K562 (cell line): Measurements from ENCODE around the gene MKRN1. TPM values are rescaled to one million over a fixed set of nuclear protein-coding genes. Genes with fewer than 3 reads are reported as not detected.

Experiments
- ATAC-seq: fragments of 200-7000 bp; cut with Tn5 transposase; 3 replicates; pipeline ENCODE4 v1.9.1; 2020; ENCODE audit warnings: moderate library complexity
- BruUV-seq: library from RNA; stranded (reverse); fragments of 400-500 nt; replicated peaks from 2 replicates; lab custom pipeline; 2021; lab: Mats Ljungman, UMichigan
- CTCF ChIA-PET: fragments of 300-600 bp; formaldehyde crosslinking; extraction: SDS; loops from one replicate; lab custom pipeline; 2021; ENCODE audit warnings: low intra/inter-chr PET ratio; lab: Yijun Ruan, JAX
- POLR2A ChIA-PET: fragments of 300-600, 350-650 bp; sonication (Branson Sonifier 250); formaldehyde crosslinking; extraction: SDS; loops from one replicate; lab custom pipeline; 2021; ENCODE audit warnings: antibody characterized with exemption, inconsistent platforms; lab: Yijun Ruan, JAX
- DNase-seq, 4 experiments: peaks; one replicate each; pipeline versions ENCODE4 v3.0.0 to v3.0.0-alpha.2; 2011 to 2018; ENCODE audit warnings: low spot score in 3 of 4, mixed read lengths in 3 of 4; ENCODE audit errors: extremely low read depth in 1 of 4
- FAIRE-seq: peaks from 2 replicates; lab custom pipeline; 2011; peaks lifted over from hg19 to GRCh38; lab: Jason Lieb, UNC
- H2AFZ ChIP-seq: 2 replicates; pipeline ENCODE4 v1.6.0; 2011; ENCODE audit warnings: low read depth, low read length, control low read depth, inconsistent platforms
- H3K27ac ChIP-seq: fragments of 200-600 bp; 3 replicates; pipeline ENCODE4 v1.8.0; 2011; ENCODE audit warnings: low read depth, mild to moderate bottlenecking, control low read depth, inconsistent platforms, low read length, moderate library complexity, mixed read lengths; ENCODE audit errors: extremely low read depth
- H3K27me3 ChIP-seq, 2 experiments: fragments of 300-600 bp in 1 of 2; 2 replicates in 1 of 2; 3 replicates in 1 of 2; pipeline versions ENCODE4 v1.6.0 to v1.8.0; 2011; ENCODE audit warnings: inconsistent platforms in 2 of 2, low read length in 2 of 2, mild to moderate bottlenecking in 1 of 2, mixed read lengths in 1 of 2, moderate library complexity in 1 of 2; ENCODE audit not compliant: control insufficient read depth in 2 of 2, insufficient read depth in 2 of 2
- H3K36me3 ChIP-seq: fragments of 300-600 bp; 3 replicates; pipeline ENCODE4 v1.8.0; 2011; ENCODE audit warnings: mild to moderate bottlenecking, low read length, inconsistent platforms; ENCODE audit not compliant: control insufficient read depth, insufficient read depth
- H3K4me1 ChIP-seq, 2 experiments: fragments of 200-600 bp in 1 of 2; replicated peaks in 1 of 2; 2 replicates in 1 of 2; 3 replicates in 1 of 2; pipeline versions ENCODE4 v1.5.1 to v1.8.0; 2011; ENCODE audit warnings: inconsistent platforms in 2 of 2, low read length in 2 of 2, mild to moderate bottlenecking in 1 of 2, mixed read lengths in 1 of 2, moderate library complexity in 1 of 2; ENCODE audit not compliant: control insufficient read depth in 2 of 2, insufficient read depth in 2 of 2
- H3K4me2 ChIP-seq: 2 replicates; pipeline ENCODE4 v1.6.1; 2011; ENCODE audit warnings: low read length, control low read depth, inconsistent platforms, mixed read lengths; ENCODE audit not compliant: insufficient read depth
- H3K4me3 ChIP-seq: fragments of 200-600 bp; sonication (generic), shearing (Covaris generic); 2 replicates; pipeline ENCODE4 v1.5.1; 2016; ENCODE audit warnings: control low read depth, inconsistent platforms
- H3K79me2 ChIP-seq: fragments of 200-600 bp; 3 replicates; pipeline ENCODE4 v1.8.0; 2011; ENCODE audit warnings: low read length, inconsistent platforms; ENCODE audit not compliant: control insufficient read depth, insufficient read depth
- H3K9ac ChIP-seq, 2 experiments: 2 replicates each; pipeline versions ENCODE4 v1.6.0 to v1.6.1; 2011; ENCODE audit warnings: low read depth in 2 of 2, low read length in 2 of 2, control low read depth in 1 of 2, inconsistent platforms in 1 of 2, mild to moderate bottlenecking in 1 of 2, mixed read lengths in 1 of 2; ENCODE audit not compliant: insufficient read depth in 1 of 2
- H3K9me1 ChIP-seq: one replicate; pipeline ENCODE4 v1.6.0; 2011; ENCODE audit warnings: inconsistent platforms, mild to moderate bottlenecking, low read length, moderate library complexity; ENCODE audit not compliant: control insufficient read depth, insufficient read depth
- H3K9me3 ChIP-seq: replicated peaks from 2 replicates; pipeline ENCODE4 v1.5.1; 2011; ENCODE audit warnings: low read depth, low read length, inconsistent platforms; ENCODE audit not compliant: control insufficient read depth, insufficient read depth
- H4K20me1 ChIP-seq: replicated peaks from 2 replicates; pipeline ENCODE4 v1.6.1; 2011; ENCODE audit warnings: low read length, inconsistent platforms, mixed read lengths; ENCODE audit not compliant: control insufficient read depth, insufficient read depth
- AFF4 ChIP-seq: sonication (generic); formaldehyde crosslinking; IDR thresholded peaks from 2 replicates; pipeline ENCODE4 v1.8.0; 2023; ENCODE audit warnings: mild to moderate bottlenecking, missing genetic modification reagents
- CTBP1 ChIP-seq: fragments of 450-650 bp; IDR thresholded peaks from 2 replicates; pipeline ENCODE4 v1.6.1; 2016; ENCODE audit warnings: borderline replicate concordance
- ESRRA ChIP-seq: fragments of 450-650 bp; IDR thresholded peaks from 2 replicates; pipeline ENCODE4 v1.6.1; 2014; ENCODE audit warnings: low read depth, mild to moderate bottlenecking, moderate library complexity, borderline replicate concordance
- EWSR1 ChIP-seq: fragments of 450-650 bp; IDR thresholded peaks from 2 replicates; pipeline ENCODE4 v1.6.1; 2018; ENCODE audit warnings: borderline replicate concordance, mild to moderate bottlenecking, low read depth, moderate library complexity; ENCODE audit not compliant: partially characterized antibody
- HMGN3 ChIP-seq: IDR thresholded peaks from 2 replicates; pipeline ENCODE4 v1.6.1; 2011; ENCODE audit warnings: borderline replicate concordance, low read depth, mild to moderate bottlenecking, mixed read lengths, low read length; ENCODE audit not compliant: insufficient read length; ENCODE audit errors: extremely low read depth
- MEIS2 ChIP-seq: fragments of 450-650 bp; IDR thresholded peaks from 2 replicates; pipeline ENCODE4 v1.6.1; 2014; ENCODE audit warnings: mild to moderate bottlenecking; ENCODE audit not compliant: partially characterized antibody
- NFIC ChIP-seq: fragments of 450-650 bp; IDR thresholded peaks from 2 replicates; pipeline ENCODE4 v1.6.1; 2017; ENCODE audit warnings: mild to moderate bottlenecking, inconsistent platforms
- TCF3 ChIP-seq: sonication (generic); formaldehyde crosslinking; IDR thresholded peaks from 2 replicates; pipeline ENCODE4 v1.4.0; 2020; ENCODE audit warnings: mild to moderate bottlenecking, missing genetic modification reagents
- UBTF ChIP-seq, 2 experiments: IDR thresholded peaks; 2 replicates each; pipeline ENCODE4 v1.6.1; 2012; ENCODE audit warnings: improper control_type of control experiment in 2 of 2, low read depth in 2 of 2, low read length in 2 of 2, borderline replicate concordance in 1 of 2
- ZBTB33 ChIP-seq: sonication (generic); formaldehyde crosslinking; IDR thresholded peaks from 2 replicates; pipeline ENCODE4 v1.8.1; 2023; ENCODE audit warnings: mild to moderate bottlenecking, missing genetic modification reagents
- ZFP30 ChIP-seq: fragments of 250-450 bp; sonication (Bioruptor Pico); IDR thresholded peaks from 2 replicates; pipeline ENCODE4 v1.8.0; 2022; ENCODE audit warnings: moderate library complexity, mild to moderate bottlenecking, inconsistent platforms, borderline replicate concordance
- ZNF23 ChIP-seq: fragments of 250-450 bp; sonication (Bioruptor Pico); IDR thresholded peaks from 2 replicates; pipeline ENCODE4 v1.4.0; 2020; ENCODE audit warnings: mild to moderate bottlenecking
- ZNF282 ChIP-seq: sonication (generic); formaldehyde crosslinking; IDR thresholded peaks from 2 replicates; pipeline ENCODE4 v1.8.1; 2023; ENCODE audit warnings: missing genetic modification reagents
- ZNF696 ChIP-seq: fragments of 250-450 bp; sonication (Bioruptor Pico); conservative IDR thresholded peaks from 2 replicates; pipeline ENCODE4 v1.4.0; 2020; ENCODE audit warnings: mild to moderate bottlenecking, moderate library complexity
- WGBS: fragments of 100-300 bp; shearing (Covaris generic); methylation state at CpG from one replicate; pipeline ENCODE4 v1.1.6; 2016; ENCODE audit warnings: low coverage, mixed read lengths; ENCODE audit not compliant: insufficient coverage; ENCODE audit errors: missing lambda C conversion rate; 5-methylcytosine and 5-hydroxymethylcytosine counted together
- in situ Hi-C: fragments of 300-500 bp; cut with MboI; formaldehyde crosslinking; loops from 4 replicates; pipeline ENCODE4 v1.15.0; 2018; ENCODE audit warnings: inconsistent platforms, mixed read lengths
- intact Hi-C: fragments of 100-400 bp; cut with micrococcal nuclease; formaldehyde crosslinking; loops from 2 replicates; pipeline ENCODE4 v1.14.2; 2022
- polyA plus RNA-seq, 8 experiments: library from polyadenylated mRNA; depleted of rRNA in 4 of 8; stranded (reverse) in 5 of 8; unstranded in 3 of 8; fragments of >200 nt; fragmentation: Nextera tagmentation in 2 of 8; fragmentation: Illumina TruSeq in 1 of 8; extraction: Ambion mirVana in 2 of 8; extraction: Trizol in 1 of 8; gene quantifications; 2 replicates each; pipeline versions ENCODE4 v1.2.1 to v1.2.3, GENCODE V29; 2011 to 2014; ENCODE audit warnings: inconsistent platforms in 1 of 8, missing spikeins in 1 of 8
- total RNA-seq, 7 experiments: library from RNA; depleted of rRNA in 6 of 7; stranded (reverse); fragments of >200 nt in 6 of 7; fragmentation: Illumina TruSeq in 2 of 7; extraction: Trizol in 2 of 7; gene quantifications; 2 replicates each; pipeline versions ENCODE4 v1.2.1 to v1.2.3, GENCODE V29; 2011 to 2021; ENCODE audit warnings: low replicate concordance in 1 of 7

The MKRN1 gene
- total and polyA plus RNA-seq, 9 of the 15 experiments (the other 6 are each of a cell fraction or from before 2014, with no cell fraction given): 30.5 to 90.3 (median 76.0) TPM

DNA sequence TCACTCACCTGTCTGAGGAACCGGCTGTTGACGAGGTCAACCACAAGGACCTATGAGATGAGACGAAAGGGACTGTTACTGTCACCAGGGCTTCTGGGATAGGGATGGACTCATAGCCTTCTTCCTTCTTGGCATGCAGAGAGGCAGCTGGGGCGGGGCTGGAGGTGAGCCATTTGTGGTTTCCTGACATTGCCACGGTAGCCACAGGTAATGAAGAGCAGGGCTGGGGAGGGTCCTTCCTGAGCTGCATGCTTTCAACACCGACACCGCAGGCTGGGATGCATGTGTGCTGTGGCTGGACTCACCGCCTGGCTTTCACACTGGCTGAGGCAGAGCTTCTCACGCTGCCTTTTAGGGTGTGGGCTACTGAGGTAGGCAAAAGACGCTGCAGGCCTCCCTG is 46.4 kb upstream of the MKRN1 start:
- CTCF ChIA-PET: no interaction called here
- peaks cover 26 to 38% of the 10 kb centered on the region in 2 experiments for H3K27me3 ChIP-seq
- ATAC-seq (peak; percentile 62), FAIRE-seq (peak; percentile 51), DNase-seq (peak in 3 of 4 experiments; percentile 23 to 56 (median 24))
- peaks cover 0 to 21% of the 10 kb centered on the region in 2 experiments; a peak in 3 of 5 replicates for H3K4me1 ChIP-seq
- H3K9ac ChIP-seq: peak overlapping the region in 1 of 2 experiments; percentile 57; a peak in 2 of 4 replicates
- 2% methylated on average over 10 of the region's 10 CpGs for WGBS
- no TSS peak for BruUV-seq
- intact Hi-C loops: no loop called here
- no peak overlapping the region; the same call in 1 of the 2 replicates for H3K4me2 ChIP-seq
- H3K79me2 ChIP-seq: no peaks in the 10 kb centered on the region
- H2AFZ ChIP-seq: no peak overlapping the region
- H3K9me3 ChIP-seq: no peaks in the 10 kb centered on the region
- POLR2A ChIA-PET: interaction anchor here (0.6 to 1.9 kb wide), 3 partner anchors 11 to 117 kb away, joined by 3 to 7 read pairs (median 3); no protein-coding TSS in a partner anchor
- H3K4me3 ChIP-seq: no peak overlapping the region
- peaks cover 10% of the 10 kb centered on the region; the same call in 1 of the 2 replicates for H4K20me1 ChIP-seq
- in situ Hi-C loops: no loop called here
- H3K9me1 ChIP-seq: no peaks in the 10 kb centered on the region
- no peak overlapping the region for H3K27ac ChIP-seq
- H3K36me3 ChIP-seq: no peaks in the 10 kb centered on the region
- TF ChIP-seq ZNF696 (CRISPR knock-in tag): no peak
- TF ChIP-seq NFIC: no peak
- TF ChIP-seq UBTF (IDR thresholded peaks at IDR 0.05; ENCODE audit: borderline replicate concordance in 1 of 2, low read depth in 2 of 2, low read length in 2 of 2): no peak
- peak; percentile 59; the same call in 1 of the 2 replicates for TF ChIP-seq ESRRA
- no peak for TF ChIP-seq HMGN3
- 0 out of 2 replicates have a peak, but pooled peaks have one; percentile 34 for TF ChIP-seq TCF3 (CRISPR knock-in tag)
- no peak for TF ChIP-seq AFF4 (CRISPR knock-in tag)
- no peak for TF ChIP-seq ZBTB33
- TF ChIP-seq CTBP1: 0 out of 2 replicates have a peak, but pooled peaks have one; percentile 55
- peak; percentile 32 for TF ChIP-seq MEIS2
- no peak for TF ChIP-seq ZFP30 (CRISPR knock-in tag)
- TF ChIP-seq EWSR1: no peak
- no peak for TF ChIP-seq ZNF282 (CRISPR knock-in tag)
- no peak for TF ChIP-seq ZNF23 (CRISPR knock-in tag)
